Stimulated activated CD8-positive, alpha-beta memory T cell treated with anti-CD3 and anti-CD28 coated beads, Interleukin-4, amount 100 ng/mL, for 1 hour (primary cell): Measurements from ENCODE around the gene VENTX.

Experiments used
- DNase-seq, 2 donors: peaks; one replicate each; pipeline ENCODE4 v3.0.0-alpha.2; 2020; ENCODE audit warnings: low read depth in 2 of 2, low spot score in 1 of 2

Gene VENTX, protein sequence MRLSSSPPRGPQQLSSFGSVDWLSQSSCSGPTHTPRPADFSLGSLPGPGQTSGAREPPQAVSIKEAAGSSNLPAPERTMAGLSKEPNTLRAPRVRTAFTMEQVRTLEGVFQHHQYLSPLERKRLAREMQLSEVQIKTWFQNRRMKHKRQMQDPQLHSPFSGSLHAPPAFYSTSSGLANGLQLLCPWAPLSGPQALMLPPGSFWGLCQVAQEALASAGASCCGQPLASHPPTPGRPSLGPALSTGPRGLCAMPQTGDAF

DNA sequence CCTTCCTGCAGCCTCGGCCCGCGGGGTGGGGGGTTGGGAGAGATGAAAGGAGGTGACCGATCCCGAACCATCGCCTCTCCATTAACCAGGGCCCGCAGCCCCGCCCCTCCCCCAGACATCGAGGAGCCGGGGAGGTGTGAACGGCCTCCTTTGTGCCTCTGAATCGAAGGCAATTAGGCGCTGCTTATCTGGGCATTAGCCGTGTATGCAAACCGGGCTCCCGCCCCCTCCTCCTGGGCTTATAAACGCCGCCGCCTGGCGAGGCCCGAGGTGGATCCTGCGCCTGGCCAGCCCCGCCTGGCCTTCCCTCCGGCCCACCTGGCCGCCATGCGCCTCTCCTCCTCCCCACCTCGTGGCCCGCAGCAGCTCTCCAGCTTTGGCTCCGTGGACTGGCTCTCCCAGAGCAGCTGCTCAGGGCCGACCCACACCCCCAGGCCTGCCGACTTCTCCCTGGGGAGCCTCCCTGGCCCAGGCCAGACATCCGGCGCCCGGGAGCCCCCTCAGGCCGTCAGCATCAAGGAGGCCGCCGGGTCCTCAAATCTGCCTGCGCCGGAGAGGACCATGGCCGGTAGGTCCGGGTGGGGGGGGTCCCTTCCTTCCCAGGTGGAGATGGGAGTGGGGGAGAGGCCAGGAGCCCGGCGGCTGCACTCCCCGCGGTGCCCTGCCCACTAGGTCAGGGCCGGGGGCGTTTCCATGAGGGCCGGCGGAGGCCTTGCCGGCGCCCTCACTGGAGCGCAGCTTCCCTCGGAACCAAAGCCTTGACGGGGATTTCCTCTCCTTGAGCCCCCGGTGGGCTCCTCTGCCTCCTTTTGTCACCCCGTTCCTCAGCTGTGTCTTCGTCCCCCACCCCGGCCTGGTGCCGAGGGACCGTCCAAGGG, at the start of gene VENTX:
Gene VENTX, plus strand, starts transcription at position 268 of the 878 bp plus-strand sequence. Its CDS starts 60 bp downstream, at position 328.
- no peak for DNase-seq

DNA sequence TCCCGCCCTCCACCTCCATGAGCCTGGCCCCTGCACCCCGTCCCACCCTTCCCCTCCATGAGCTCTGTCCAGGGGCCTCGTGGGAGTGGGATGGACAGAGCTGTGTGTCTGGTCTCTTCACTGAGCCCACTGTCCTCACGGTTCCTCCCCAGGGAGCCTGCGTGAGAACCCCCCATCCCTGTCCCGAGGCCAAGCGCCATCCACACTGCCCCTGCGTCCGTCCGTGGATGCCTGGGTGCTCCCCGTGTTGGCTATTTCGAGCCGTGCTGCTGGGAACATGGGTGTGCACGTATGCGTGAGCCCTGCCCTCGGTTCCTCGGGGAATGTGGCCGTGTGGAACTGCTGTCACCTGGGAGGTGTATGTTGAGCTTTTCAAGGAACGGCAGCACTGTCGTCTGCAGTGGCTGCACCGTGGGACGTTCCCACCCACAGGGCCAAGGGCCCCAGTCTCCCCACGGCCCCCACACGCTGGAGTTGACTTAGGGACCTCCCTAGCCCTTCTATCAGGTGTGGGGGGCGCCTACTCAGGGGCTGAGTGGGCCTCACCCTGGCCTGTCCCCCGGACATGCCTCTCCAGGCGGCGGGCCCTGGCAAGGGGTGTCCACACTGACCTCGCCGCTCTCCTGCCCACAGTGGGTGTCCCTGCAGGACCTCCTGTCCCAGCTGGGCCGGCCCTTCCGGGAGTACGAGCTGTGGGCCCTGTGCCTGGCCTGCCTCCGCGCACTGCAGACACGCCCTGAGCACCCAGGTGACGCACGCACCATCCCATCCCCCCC, 49.6 kb upstream of the VENTX start:
- DNase-seq, result no peak

DNA sequence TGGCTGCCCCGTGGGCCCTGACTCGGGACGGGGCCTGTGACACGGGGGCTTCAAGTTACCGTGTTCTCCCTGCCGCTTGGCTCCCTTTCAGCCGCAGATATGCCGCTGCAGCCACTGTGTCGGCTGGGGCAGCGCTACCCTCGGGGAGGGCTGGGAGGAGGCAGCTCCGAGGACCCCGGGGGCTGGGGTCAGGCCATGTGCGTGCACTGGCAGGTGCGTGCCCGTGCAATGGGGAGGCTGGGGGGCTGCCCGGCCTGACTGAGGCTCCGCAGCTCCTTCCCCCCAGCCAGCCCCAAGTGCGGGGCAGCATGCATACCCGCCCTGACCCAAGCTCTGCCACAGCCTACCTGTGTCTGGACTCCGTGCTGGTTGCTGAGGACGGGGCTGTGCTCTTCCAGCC, 48.4 kb upstream of the VENTX start:
- DNase-seq, result no peak

DNA sequence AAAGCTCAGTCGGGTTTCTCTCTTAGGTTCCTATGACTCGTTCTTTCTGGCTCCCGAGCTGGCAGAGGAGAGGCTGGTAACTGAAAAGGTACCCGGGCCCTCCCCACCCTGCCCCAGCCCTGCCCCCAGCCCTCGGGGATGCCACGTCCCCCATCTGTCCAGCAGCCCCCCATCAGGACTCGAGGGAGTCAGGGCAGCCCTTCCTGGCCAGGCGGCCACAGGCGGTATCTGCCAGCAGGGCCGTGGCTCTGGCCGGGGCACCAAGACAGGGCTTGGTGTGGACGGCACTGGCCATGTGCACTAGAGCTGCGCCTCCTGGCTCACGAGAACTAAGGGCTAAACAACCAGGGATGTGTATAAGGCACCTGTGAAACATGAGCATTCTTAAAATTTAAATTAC, 47.9 kb upstream of the VENTX start:
- no peak for DNase-seq

DNA sequence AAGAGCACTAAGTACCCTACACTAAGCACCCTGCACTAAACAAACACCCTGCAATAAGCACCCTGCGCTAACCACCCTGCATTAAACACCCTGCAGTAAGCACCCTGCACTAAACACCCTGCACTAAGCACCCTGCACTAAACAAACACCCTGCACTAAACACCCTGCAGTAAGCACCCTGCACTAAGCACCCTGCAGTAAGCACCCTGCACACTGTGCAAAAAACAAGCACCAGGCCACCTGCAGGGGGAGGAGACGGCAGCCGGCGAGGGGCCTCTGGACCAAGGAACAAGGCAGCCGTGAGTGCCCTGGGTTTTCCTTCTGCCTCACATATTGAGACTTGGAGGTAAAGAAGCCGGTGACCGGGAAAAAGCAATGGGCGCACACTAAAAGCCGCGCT, 47.4 kb upstream of the VENTX start:
- DNase-seq, result no peak

DNA sequence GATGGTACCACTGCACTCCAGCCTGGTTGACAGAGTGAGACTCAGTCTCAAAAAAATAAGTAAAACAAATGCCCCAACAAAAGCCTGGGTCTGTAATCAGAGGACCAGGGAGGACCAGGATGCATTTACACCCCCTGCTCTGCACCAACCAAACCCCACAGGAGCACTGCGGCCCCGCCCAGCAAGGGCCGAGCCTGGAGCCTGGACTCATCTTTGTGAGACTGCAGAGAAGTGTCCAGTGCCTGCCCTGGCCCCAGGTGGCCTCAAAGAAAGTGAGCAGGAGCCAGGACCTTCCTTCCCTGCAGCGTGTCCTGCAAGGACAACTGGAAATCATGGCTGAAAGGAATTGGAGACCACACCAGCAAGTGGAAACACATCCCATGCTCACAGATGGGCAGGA, 46.0 kb upstream of the VENTX start:
- no peak for DNase-seq

DNA sequence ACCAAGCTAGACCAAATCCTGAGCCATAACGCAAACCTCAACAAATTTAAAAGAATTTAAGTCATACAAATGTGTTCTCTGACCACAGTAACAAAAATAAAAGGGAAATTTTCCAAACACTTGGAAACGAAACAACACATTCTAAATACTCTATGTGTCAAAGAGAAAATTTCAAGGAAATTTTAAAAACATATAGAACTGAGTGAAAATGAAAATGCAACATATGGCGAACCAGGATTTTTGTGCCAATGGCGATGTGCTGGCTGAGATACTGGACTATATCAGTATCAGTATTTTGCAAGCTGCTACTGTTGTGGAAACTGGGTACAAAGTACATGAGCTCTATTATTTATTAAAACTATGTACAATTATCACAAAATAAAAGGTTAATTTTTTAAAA, 43.5 kb upstream of the VENTX start:
- DNase-seq, result no peak

DNA sequence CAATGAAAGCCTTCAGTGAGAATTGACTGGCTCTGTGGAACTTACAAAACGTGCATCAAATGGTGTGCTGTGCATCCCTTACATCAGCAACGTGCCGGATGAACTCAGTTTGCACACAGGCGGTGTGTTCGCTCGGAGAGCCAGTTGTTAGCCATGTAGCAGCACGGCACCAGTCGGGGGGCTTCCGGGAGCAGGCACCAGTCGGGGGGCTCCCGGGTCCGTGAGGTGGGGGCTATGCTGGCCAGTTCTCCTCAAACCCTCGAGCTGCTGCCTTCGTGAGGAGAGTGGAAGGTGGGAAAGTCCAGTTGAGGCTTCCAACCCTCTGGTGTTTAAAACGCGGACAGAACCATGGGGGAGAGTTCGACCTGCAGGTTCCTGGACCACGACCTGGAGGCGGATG, 42.6 kb upstream of the VENTX start:
- DNase-seq, result no peak

DNA sequence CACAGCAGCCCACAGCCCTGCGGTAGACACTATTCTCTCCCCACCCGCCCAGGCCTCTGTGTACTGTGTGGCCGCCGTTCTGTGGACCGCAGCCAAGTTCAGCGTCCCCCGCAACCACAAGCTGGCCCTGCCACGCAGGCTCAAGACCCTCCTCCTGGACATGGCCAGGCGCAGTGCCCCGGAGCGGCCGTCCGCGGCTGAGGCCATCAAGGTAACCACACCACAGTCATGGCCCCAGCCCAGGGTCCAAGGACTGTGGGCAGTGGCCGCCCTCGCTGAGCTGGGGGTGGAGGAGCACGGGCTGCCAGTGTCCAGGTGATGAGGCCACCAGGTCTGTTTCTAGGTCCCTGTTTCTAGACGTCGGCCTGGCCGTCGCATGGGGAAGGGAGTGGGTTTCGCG, 42.0 kb upstream of the VENTX start:
- no peak for DNase-seq

DNA sequence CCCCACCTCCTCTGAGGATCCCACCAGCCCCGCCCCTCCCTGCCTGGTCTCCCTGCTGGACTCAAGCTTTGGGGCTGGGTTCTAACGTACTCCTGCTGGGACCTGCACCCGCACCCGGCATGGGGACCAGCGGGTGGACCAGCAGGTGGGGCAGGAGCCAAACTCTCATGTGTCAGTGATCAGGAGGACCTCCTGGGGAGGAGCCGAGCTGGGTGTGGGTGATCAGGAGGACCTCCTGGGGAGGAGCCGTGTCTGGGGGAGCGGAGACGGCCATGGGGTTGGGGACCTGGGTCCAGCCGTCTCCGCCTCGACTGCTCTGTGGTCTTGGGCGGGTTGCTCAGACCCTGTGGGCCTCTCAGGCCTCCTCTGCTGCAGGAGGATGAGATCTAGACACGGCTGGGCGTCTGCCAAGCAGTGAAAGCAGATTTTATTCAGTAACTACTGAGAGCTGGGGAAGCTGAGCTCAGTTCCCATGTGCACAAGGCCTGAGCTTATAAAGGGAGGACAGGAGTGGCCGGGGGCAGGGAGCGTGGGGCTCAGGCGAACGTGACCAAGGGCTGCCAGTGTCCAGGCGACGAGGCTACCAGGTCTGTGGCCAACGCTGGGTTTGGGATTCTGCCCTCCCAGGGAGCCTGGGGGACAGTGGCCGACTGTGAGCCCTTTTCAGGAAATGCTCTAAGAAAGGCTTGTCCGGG, 41.3 kb upstream of the VENTX start:
- no peak for DNase-seq

DNA sequence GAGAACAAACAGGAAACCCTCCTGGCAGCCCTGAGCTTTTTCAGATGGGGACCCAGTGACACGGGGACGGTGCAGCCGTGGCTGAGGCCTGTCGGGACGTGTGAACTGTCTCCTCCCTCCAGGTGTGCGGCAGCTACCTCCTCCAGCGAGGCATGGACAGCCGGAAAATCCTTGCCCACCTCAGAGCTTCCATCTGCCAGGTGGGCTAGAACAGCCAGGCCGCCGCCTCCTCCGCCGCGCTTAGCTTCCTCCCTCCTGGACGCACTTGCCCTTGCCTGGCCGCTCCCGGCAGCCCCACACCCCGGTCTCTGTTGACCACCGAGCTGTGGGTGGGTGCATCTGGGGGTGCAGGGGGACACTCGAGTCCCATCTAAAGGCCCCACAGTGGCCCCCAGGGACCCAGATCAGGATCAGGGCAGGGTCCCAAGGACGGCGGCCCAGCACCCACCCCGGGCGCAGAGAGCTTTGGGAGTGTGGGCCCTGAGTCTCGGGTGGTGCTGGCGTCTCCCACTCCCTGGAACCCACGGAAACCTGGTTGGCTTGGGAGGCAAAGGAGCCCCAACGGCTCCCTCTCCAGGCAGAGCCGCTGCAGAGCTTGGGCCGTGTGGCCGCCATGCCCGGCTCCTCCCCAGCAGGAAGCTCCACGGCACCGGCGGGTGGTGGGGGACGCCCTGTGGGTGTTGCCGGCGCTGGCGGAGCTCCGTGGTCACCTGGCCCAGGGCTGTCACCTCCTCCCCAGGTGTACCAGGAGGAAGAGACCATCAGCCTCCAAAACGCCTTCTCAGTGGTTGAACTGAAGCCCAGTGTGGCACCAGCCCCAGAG, 40.5 kb upstream of the VENTX start:
- no peak for DNase-seq

DNA sequence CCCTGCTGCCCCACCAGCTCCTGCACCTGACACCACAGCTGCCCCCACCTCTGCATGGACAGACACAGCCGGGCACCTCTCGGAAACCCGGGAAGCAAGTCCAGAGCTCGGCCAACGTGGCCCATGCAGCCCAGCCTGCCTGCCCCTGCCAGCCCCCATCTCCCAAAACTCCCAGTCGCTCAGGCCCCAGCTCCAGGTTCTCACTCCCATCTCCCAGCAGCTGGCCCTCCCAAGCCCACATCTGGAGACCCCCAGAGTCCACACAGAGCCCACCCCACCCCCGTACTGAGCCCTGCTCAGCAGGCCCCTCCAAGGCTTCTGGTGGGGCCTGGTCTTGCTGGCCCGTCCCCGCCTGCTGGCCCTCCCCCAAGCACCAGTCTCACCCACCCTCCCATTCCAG, 39.9 kb upstream of the VENTX start:
- no peak for DNase-seq

DNA sequence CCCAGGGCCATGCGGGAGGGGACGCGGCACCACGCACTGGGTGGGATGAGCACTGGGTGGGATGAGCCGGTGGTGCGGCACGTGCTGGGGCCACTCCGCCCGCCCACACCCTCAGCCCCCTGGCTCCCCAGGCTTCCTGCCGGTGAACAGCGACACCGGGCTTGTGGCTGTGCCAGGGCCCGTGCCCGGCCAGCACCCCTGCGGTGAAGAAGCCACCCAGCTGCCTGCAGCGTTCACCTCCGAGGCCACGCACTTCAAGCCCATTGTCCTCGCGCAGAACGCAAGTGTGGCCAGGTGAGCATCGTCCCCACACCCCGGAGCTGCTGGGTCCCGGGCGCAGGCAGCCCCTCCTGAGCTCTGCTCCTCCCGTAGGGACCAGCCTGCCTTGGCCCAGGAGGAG, 39.4 kb upstream of the VENTX start:
- no peak for DNase-seq

DNA sequence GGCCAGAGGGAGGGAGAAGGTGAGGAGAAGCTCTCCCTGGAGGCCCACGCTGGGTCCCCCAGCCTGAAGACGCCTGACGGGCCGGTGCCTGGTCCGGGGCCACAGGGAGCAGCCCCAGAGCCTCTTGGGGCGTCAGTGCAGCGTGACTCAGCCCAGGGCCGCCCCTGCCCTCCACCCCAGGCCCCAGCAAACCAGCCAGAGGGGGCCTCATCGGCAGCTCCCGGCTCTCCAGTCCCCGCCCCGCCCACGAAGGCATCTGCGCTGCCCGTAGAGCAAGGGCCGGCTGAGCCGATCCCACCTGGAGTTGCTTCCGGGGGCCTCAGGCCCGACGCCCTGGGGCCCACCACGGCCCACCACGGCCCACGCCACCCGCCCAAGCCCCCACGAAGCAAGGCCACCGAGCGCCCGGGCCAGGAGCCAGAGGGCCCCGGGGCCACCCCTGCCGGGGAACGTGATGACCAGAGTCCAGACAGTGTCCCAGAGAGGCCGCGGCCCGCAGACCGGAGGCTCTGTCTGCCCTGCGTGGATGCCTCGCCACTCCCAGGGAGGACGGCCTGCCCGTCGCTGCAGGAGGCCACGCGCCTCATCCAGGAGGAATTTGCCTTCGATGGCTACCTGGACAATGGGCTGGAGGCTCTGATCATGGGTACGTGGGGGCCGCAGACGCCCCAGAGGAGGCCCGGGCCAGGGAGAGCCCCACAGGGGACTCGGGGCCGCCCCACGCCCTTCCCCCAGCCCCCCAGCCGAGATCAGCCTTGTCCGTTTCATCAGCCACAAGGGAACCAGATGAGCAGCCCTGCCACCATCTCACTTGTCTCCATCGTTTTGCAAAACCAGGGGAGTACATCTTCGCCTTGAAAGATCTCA, 38.8 kb upstream of the VENTX start:
- DNase-seq, result no peak

DNA sequence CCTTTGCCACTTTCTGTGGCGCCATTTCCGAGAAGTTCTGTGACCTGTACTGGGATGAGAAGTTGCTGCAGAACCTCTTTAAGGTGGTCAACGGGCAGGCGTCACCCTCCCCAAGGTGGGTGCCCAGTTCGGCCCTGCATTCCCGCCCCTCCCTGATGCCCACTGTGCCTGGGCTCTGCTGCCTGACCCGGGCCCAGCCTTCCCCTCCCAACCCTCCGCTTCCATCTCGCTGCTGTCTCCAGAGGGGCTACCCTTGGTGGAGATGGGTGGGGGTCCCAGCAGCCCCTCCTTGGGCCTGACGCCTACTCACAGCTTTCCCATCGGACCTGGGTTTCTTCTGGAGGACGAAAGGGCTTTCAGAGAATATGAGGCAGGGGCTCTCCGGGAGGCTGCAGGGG, 38.2 kb upstream of the VENTX start:
- no peak for DNase-seq

DNA sequence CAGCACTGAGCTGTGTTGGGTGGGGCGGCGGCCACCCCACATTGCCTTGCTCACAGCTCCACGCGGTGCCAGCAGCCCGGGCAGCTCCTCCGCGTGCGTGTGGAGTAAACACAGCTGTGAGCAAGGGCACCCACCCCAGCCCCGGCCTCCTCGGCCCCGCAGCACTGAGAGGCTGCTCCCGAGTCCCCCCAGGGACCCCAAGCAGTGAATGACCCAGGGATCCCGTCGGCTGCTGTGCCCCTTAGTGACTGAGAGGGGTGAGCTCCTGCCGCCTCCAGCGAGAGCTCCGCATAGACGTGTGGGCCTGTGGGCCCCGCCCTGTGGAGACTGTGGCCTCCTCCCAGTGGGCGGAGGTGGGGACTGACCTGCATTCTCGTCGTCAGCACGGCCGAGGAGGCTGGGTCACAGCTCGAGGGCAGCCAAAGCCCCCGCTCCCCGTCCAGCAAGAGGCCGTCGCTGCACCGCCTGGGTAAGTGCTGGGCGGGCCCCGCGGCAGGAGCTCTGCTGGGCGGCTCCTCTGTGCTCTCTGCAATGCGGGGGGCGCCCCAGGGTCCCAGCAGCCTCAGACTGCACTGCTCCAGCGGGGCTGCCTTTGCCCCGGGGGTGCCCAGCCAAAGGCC, 37.6 kb upstream of the VENTX start:
- DNase-seq, result no peak

DNA sequence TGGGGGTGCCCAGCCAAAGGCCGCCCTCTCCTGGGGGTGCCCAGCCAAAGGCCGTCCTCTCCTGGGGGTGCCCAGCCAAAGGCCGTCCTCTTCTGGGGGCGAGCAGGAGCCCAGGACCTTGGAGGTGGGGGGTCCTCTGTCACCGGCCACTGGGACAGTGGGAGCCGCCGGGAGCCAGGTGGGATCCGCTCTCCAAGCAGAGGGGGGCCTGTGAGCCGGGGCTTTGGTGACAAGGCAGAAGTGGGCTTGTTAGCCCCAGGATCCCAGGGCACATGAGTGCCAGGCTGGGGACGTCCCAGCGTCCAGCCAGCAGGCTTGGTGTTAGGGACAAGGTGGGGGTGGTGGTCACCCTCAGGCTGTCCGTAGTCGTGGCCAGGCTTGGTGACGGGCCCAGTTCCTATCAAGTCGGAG, 37.0 kb upstream of the VENTX start:
- no peak for DNase-seq

DNA sequence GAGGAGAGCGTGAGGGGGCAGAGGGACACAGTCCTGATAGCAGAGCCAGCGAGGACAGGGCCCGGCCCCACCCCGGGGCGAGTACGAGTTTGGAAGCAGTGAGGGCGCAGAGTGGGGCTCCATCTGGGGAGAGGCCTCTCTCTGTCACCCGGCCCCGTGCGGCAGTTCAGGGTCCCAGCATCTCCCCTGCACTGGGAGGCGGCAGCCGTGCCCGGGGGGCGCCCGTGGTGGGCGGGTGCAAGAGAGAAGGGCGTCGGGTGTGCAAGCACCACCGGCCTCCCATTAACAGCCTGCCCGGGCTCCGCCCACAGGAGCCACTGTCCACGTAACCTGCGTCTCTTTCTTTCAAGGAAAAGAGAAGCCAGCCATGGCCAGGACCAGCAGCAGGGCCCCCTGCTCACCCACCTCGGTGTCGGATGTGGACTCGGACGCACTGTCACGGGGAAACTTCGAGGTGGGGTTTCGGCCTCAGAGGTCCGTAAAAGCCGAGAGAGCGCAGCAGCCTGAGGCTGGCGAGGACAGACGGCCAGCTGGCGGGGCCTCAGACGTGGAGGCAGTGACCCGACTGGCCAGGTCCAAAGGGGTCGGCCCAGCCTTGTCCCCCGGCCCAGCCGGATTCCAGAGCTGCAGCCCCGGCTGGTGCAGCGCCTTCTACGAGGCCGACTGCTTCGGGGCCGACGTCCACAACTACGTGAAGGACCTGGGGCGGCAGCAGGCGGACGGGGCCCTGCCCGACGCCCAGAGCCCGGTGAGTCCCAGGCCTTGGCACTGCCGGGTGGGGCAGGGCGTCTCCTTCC, 36.3 kb upstream of the VENTX start:
- DNase-seq, result no peak
